ENCODE measurements around the gene CAAP1.

DNA sequence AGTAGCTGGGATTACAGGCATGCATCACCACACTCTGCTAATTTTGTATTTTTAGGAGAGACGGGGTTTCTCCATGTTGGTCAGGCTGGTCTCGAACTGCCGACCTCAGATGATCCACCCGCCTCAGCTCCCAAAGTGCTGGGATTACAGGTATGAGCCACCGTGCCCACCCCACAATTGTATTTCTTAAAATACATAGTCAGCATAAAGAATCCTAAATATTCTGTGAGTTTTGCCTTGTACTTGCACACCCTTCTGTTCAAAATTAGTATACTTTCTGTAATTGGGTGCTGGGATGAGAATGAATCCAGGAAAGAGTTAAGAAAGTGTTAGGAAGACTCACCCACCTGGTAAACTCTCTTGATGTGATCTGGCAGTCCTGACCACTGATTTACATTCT is 101.3 kb downstream of the CAAP1 start:
- TF ChIP-seq, protein P1, sequence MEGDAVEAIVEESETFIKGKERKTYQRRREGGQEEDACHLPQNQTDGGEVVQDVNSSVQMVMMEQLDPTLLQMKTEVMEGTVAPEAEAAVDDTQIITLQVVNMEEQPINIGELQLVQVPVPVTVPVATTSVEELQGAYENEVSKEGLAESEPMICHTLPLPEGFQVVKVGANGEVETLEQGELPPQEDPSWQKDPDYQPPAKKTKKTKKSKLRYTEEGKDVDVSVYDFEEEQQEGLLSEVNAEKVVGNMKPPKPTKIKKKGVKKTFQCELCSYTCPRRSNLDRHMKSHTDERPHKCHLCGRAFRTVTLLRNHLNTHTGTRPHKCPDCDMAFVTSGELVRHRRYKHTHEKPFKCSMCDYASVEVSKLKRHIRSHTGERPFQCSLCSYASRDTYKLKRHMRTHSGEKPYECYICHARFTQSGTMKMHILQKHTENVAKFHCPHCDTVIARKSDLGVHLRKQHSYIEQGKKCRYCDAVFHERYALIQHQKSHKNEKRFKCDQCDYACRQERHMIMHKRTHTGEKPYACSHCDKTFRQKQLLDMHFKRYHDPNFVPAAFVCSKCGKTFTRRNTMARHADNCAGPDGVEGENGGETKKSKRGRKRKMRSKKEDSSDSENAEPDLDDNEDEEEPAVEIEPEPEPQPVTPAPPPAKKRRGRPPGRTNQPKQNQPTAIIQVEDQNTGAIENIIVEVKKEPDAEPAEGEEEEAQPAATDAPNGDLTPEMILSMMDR (optimal IDR thresholded peaks at IDR 0.05 in 1 of 3, IDR thresholded peaks at IDR 0.05 in 1 of 3, conservative IDR thresholded peaks at IDR 0.05 in 1 of 3; ENCODE audit: extremely low read depth in 1 of 3, insufficient read depth in 2 of 3, low read length in 3 of 3): no peak
- TF ChIP-seq EZH2 (IDR thresholded peaks at IDR 0.05; ENCODE audit: low read length): no peak
